Femur (tissue), 1 donor: ENCODE measurements around the gene VMP1.
"Not testable (repeated sequence)": the region's sequence is repeated elsewhere in the genome, so short reads cannot be mapped to it uniquely, and the experiment has no call there.

Source experiments
- DNase-seq: peaks from one replicate; pipeline ENCODE4 v3.0.0-alpha.2; 2017

VMP1 gene

DNA sequence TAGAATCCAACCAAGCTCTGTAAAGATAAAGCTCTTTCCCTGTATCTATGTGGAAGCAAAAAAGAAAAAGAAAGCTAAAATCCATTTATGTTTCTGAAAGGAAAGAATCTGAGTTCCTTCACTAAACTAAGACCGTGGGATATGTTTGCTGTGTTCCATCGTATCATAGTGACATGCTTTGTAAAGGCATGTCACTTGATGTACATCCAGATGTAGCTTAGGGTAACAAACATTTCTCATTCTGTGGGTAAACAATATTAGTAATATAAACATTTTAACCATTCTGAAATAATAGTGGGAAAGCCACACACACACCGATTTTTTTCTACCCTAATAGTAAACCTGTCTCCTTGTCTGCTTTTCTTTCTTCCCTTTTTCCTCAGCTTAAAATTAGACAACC, 107.2 kb downstream of the VMP1 start:
- DNase-seq, result no peak

DNA sequence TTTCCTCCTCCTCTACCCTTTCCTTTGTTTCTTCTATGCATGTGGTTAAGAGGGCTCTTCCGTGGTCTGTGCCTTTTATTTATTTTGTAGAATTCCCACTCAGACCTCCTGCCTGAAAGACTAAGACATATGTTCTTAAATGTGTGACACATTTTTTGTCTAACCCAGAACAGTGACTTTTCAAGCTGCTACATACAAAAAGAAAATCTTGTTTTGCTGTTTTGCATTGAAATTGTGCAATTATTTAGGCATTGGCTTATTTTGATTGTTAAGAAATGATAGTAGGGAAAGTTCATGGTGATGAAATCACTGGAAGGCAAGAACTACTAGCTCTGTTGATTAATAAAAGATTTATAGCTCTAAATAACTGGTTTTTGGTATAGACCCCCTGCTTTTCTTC, 108.5 kb downstream of the VMP1 start:
- DNase-seq, result no peak

- peak; percentile 54 for DNase-seq
Observed at GRCh38 chr17:59825533-59826322, 118.3 kb downstream of the VMP1 start.

- no peak for DNase-seq
Observed at GRCh38 chr17:59826706-59827453, 119.4 kb downstream of the VMP1 start.

DNA sequence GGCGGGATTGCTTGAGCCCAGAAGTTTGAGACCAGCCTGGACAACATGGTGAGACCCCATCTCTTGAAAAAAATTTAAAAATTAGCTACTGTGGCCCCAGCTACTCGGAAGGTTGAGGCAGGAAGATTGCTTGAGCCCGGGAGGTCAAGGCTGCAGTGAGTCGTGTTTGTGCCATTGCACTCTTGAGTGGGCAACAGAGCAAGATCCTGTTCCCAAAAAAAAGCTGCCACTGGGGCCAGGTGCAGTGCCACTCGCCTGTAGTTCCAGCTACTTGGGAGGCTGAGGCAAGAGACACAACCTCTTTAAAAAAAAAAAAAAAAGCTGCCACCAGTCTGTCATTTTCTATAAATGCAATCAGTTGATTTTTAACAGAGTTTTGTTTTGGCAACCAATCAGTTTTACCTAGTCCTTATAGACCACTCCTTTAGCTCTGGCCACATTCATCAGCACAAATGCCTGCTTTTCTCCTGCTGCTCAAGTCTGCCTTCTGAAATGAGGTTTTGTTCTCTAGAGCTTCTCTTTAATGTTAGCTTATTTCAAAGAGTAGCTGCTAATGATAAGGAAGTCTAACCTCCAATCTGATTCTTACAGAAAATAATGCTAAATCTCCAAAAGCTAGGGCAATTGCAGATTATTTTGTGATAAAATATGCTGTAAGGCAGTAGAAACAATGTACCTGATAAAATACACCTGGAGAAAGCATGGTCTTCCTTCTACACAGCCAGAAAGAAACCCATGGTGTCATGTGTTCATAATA, 120.4 kb downstream of the VMP1 start:
- DNase-seq, result no peak

DNA sequence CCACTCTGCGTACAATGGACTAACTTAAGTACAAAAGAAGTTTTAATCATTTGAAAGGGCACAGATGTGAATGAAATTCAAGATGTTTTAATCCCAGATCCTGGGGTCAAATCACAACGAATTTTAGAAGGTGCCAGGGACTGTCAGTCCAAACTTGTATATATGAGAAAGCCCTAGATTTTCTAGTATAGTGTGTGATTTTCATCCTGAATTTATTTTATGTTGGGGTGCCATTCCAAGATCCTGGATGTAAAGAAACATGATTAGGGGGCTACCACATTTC, 121.0 kb downstream of the VMP1 start:
- no peak for DNase-seq

DNA sequence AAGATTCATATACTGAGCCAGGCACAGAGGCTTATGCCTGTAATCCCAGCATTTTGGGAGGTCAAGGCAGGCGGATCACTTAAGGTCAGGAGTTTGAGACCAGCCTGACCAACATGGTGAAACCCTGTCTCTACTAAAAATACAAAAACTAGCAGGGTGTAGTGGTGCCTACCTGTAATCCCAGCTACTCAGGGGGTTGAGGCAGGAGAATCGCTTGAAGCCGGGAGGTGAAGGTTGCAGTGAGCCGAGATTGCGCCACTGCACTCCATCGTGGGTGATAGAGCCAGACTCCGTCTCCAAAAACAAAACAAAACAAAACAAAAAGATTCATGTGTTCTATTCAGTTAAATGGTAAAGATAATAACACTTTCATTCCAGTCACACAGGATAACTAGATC, 121.4 kb downstream of the VMP1 start:
- DNase-seq, result not testable (repeated sequence)

- no peak for DNase-seq
Observed at GRCh38 chr17:59829217-59830006, 122.0 kb downstream of the VMP1 start.

DNA sequence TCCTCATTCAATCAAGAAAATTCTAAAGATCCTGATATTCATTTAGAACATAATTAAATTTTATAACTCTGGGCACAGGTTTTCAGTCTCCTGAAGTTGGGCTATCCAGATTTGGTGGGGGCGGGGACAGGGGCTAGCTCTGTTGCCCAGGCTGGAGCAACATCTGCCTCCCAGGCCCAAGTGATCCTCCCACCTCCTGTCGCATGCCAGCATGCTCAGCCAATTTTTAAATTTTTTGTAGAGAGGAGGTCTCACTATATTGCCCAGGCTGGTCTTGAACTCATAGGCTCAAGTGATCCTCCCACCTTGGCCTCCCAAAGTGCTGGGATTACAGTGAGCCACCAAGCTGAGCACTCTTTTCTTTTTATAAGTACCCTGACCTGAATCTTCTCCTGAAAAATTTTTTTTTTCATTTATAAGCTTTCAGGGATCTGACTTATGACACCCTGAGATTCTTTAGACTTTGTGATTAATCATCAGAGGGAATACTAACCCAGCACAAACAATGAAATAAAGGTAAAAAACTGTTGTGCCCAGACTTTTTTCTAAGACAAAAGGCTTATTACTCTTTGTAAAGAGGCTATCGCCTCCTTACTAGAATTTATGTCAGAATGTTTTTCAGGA, 122.7 kb downstream of the VMP1 start:
- DNase-seq, result no peak

- no peak for DNase-seq
Observed at GRCh38 chr17:59830846-59831486, 123.5 kb downstream of the VMP1 start.

- no peak for DNase-seq
Observed at GRCh38 chr17:59832883-59833379, 125.5 kb downstream of the VMP1 start.

- peak; percentile 80 for DNase-seq
Observed at GRCh38 chr17:59837308-59838051, 130.0 kb downstream of the VMP1 start.

GRCh38 chr17:59838052-59838916, 130.8 kb downstream of the VMP1 start:
- DNase-seq, result no peak

DNA sequence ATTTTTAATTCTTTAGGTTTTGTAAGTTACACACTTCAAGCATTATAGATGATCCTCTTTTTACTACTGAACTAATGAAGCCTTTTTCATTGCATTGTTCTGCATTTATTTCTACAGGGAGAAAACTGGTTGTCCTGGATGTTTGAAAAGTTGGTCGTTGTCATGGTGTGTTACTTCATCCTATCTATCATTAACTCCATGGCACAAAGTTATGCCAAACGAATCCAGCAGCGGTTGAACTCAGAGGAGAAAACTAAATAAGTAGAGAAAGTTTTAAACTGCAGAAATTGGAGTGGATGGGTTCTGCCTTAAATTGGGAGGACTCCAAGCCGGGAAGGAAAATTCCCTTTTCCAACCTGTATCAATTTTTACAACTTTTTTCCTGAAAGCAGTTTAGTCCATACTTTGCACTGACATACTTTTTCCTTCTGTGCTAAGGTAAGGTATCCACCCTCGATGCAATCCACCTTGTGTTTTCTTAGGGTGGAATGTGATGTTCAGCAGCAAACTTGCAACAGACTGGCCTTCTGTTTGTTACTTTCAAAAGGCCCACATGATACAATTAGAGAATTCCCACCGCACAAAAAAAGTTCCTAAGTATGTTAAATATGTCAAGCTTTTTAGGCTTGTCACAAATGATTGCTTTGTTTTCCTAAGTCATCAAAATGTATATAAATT, 132.3 kb downstream of the VMP1 start:
- no peak for DNase-seq

- DNase-seq, result no peak
Observed at GRCh38 chr17:59840329-59841090, 133.1 kb downstream of the VMP1 start.

GRCh38 chr17:59841091-59841881, 133.8 kb downstream of the VMP1 start:
- DNase-seq, result not testable (repeated sequence)

- not testable (repeated sequence) for DNase-seq
Observed at GRCh38 chr17:59841882-59842263, 134.4 kb downstream of the VMP1 start.
